Measurements from ENCODE around the gene PCIF1. TPM values are rescaled to one million over a fixed set of nuclear protein-coding genes. Genes with fewer than 3 reads are reported as not detected.
"Not testable (repeated sequence)": the region's sequence is repeated elsewhere in the genome, so short reads cannot be mapped to it uniquely, and the experiment has no call there.

PCIF1 gene
- total RNA-seq, 3 donors from 2014 or later, result 29.2 to 37.8 (median 35.1) TPM

DNA sequence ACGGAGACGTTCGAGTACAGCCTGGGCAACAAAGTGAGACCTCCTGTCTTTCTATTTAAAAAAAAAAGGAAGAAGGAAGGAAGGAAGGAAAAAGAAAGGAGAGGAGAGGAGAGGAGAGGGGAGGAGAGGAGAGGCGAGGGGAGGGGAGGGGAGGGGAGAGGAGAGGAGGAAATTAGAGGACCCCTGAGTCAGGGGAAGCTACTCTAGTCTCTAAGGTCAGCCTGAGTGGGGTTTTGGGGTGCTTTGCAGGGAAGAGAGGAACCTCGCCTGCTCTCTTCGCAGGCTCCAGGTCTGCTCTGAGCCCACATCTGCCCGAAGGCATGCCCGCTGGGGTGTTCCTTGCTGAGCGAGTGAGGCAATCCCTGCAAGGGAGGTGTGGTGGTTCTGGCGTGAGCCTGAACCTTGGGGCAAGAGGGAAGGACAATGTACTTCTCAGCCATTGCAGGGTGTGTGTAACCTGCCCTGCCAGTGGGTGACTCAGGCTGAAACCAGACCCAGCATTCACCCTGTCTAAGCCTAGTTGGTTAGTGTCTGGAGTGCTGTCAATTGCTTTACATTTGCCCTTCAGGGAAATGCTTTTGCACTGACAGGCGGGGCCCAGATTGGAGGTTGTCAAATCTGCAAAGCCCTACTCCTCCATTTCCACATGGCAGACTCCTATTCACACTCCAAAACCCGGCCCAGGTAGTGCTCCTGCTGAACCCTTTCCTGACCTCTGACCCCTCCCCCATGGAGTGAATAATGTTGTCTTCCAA lies 58.9 kb downstream of the PCIF1 start:
- intact Hi-C loops (cut with DNase I, micrococcal nuclease), result no loop called here
- Histone ChIP-seq H3K4me3 (no peak overlapping the region), H3K36me3 (ENCODE audit: low read depth) (no peaks in the 10 kb centered on the region), H3K9me3 (no peaks in the 10 kb centered on the region), H3K4me1 (ENCODE audit: low read depth) (no peaks in the 10 kb centered on the region)
- DNase-seq, result no peak
- TF ChIP-seq, protein P1, sequence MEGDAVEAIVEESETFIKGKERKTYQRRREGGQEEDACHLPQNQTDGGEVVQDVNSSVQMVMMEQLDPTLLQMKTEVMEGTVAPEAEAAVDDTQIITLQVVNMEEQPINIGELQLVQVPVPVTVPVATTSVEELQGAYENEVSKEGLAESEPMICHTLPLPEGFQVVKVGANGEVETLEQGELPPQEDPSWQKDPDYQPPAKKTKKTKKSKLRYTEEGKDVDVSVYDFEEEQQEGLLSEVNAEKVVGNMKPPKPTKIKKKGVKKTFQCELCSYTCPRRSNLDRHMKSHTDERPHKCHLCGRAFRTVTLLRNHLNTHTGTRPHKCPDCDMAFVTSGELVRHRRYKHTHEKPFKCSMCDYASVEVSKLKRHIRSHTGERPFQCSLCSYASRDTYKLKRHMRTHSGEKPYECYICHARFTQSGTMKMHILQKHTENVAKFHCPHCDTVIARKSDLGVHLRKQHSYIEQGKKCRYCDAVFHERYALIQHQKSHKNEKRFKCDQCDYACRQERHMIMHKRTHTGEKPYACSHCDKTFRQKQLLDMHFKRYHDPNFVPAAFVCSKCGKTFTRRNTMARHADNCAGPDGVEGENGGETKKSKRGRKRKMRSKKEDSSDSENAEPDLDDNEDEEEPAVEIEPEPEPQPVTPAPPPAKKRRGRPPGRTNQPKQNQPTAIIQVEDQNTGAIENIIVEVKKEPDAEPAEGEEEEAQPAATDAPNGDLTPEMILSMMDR (IDR thresholded peaks at IDR 0.05), result no peak
- ATAC-seq, result peak; percentile 97

DNA sequence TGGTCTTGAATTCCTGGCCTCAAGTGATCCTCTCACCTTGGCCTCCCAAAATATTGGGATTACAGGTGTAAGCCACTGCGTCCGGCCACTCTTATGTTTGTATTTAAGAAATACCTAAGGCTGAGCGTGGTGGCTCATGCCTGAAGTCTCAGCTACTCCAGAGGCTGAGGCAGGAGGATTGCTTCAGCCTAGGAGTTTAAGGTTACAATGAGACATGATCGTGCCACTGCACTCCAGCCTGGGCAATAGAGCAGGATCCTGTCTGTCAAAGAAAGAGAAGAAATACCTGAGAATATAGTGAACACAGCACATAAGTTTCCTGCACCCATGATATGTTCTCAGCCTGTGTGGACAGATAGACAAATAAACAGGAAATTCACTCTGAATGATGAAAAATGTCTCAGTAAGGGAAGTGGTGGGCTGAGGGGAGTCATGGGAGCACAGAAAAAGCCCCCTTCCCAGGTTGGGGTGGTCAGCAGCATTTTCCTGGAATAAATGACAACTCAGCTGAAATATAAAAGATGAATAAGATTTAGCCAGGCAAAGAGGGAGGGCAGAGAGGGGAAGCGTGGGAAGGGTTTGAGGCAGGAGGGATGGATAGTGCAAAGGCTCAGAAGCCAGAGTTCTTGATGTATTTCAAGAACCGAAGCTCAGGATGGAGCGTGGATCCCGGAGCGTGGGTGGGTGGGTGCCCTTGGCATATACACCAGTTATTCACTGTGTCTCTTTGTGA lies 60.4 kb downstream of the PCIF1 start:
- TF ChIP-seq, protein P1 (IDR thresholded peaks at IDR 0.05), result no peak
- no peaks in the 10 kb centered on the region for H3K36me3 ChIP-seq (ENCODE audit: low read depth)
- no peaks in the 10 kb centered on the region for H3K4me1 ChIP-seq (ENCODE audit: low read depth)
- H3K9me3 ChIP-seq, result no peaks in the 10 kb centered on the region
- H3K4me3 ChIP-seq, result no peak overlapping the region
- intact Hi-C loops (cut with DNase I, micrococcal nuclease), result no loop called here
- DNase-seq (no peak), ATAC-seq (no peak)

DNA sequence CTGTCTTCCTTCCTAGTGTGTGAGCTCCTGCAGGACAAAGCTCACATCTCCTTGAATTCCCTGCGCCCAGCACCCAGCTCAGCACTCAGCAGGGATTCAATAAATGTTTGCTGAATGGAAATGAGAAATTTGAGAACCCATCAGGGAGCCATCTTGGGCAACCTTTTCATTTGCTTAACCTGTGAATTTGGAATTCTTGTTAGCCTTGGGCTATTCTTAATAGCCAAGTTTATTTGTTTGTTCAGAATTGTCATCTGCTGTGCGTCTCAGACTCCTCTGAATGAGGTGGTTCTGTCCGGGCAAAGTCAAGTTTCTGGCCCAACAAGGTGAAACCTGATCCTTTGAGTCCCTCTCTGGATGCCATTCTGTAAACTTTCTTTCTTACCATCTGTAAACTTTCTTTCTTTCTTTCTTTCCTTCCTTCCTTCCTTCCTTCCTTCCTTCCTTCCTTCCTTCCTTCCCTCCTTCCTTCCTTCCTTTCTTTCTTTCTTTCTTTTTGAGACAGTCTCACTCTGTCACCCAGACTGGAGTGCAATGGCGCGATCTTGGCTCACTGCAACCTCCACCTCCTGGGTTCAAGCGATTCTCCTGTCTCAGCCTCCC lies 61.1 kb downstream of the PCIF1 start:
- H3K4me3 ChIP-seq; H3K36me3 ChIP-seq (ENCODE audit: low read depth); DNase-seq; H3K9me3 ChIP-seq; intact Hi-C loops (cut with DNase I, micrococcal nuclease); H3K4me1 ChIP-seq (ENCODE audit: low read depth); ATAC-seq: not testable (repeated sequence)

DNA sequence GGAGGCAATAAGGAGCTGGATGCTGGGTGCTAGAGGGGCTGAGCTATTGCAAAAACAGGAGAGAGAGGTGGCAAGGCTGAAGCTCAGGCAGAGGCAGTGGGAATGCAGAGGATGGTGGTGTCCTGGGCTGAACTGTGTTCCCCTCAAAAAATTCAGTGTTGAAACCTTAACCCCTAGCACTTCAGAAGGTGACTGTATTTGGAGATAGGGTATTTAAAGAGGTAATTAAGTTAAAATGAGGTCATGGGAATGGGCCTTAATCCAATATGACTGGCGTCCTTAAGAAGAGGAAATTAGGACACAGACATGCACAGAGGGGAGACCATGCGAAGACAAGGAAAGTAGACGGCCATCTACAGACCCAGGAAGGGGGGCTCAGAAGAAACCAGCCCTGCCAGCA lies 62.7 kb downstream of the PCIF1 start:
- TF ChIP-seq, protein P1 (IDR thresholded peaks at IDR 0.05), result no peak
- DNase-seq, result no peak
- intact Hi-C loops (cut with DNase I, micrococcal nuclease), result no loop called here

More for the DNA sequence above, 62.7 kb downstream of the PCIF1 start:
- Histone ChIP-seq H3K4me3 (no peak overlapping the region), H3K9me3 (no peaks in the 10 kb centered on the region), H3K4me1 (ENCODE audit: low read depth) (no peaks in the 10 kb centered on the region), H3K36me3 (ENCODE audit: low read depth) (no peaks in the 10 kb centered on the region)
- no peak for ATAC-seq

Other genes with a start within 250 kb of the PCIF1 start
- not detected for gene WFDC13, start 232.6 kb upstream of the PCIF1 start, total RNA-seq
- gene WFDC10B, start 229.7 kb upstream of the PCIF1 start, total RNA-seq, result under 1 TPM in 1 of 3 donors, not detected in 2; 0.73 TPM
- gene SPINT4, start 212.3 kb upstream of the PCIF1 start, total RNA-seq, result not detected
- gene WFDC3, start 142.8 kb upstream of the PCIF1 start, total RNA-seq, result 1 to 10 TPM; 3.2 to 7.9 (median 5.1) TPM
- gene DNTTIP1, start 142.7 kb upstream of the PCIF1 start, total RNA-seq, result 10 to 100 TPM; 32.7 to 59.5 (median 36.3) TPM
- gene UBE2C, start 122.0 kb upstream of the PCIF1 start, total RNA-seq, result 10 to 100 TPM in 1 of 3 donors, 1 to 10 TPM in 2; 4.7 to 41.1 (median 8.7) TPM
- gene TNNC2, start 107.4 kb upstream of the PCIF1 start, total RNA-seq, result 1 to 10 TPM; 2.1 to 5.4 (median 3.1) TPM
- 10 to 100 TPM; 13.8 to 31.5 (median 14.0) TPM for gene SNX21, start 100.9 kb upstream of the PCIF1 start, total RNA-seq
- gene ACOT8, start 77.3 kb upstream of the PCIF1 start, total RNA-seq, result 10 to 100 TPM; 31.1 to 61.0 (median 32.9) TPM
- 1 to 10 TPM; 3.3 to 7.4 (median 5.7) TPM for gene ZSWIM3, start 77.1 kb upstream of the PCIF1 start, total RNA-seq
- 10 to 100 TPM; 11.3 to 12.6 (median 12.4) TPM for gene ZSWIM1, start 53.5 kb upstream of the PCIF1 start, total RNA-seq
- gene SPATA25, start 47.1 kb upstream of the PCIF1 start, total RNA-seq, result 1 to 10 TPM; 3.9 to 6.0 (median 4.1) TPM
- gene NEURL2, start 43.5 kb upstream of the PCIF1 start, total RNA-seq, result 1 to 10 TPM; 4.2 to 9.1 (median 8.5) TPM
- gene CTSA, start 43.3 kb upstream of the PCIF1 start, total RNA-seq, result 100 to 1,000 TPM; 292 to 542 (median 436) TPM
- gene PLTP, start 22.5 kb upstream of the PCIF1 start, total RNA-seq, result 100 to 1,000 TPM in 2 of 3 donors, 10 to 100 TPM in 1; 15.0 to 141 (median 111) TPM
- gene ZNF335, start 37.5 kb downstream of the PCIF1 start, total RNA-seq, result 10 to 100 TPM; 19.1 to 22.7 (median 20.1) TPM
- gene MMP9, start 74.2 kb downstream of the PCIF1 start, total RNA-seq, result 1 to 10 TPM in 2 of 3 donors, under 1 TPM in 1; 0.52 to 6.7 (median 1.2) TPM
- 1 to 10 TPM in 1 of 3 donors, not detected in 2; 2.5 TPM for gene SLC12A5, start 94.5 kb downstream of the PCIF1 start, total RNA-seq
- gene NCOA5, start 155.3 kb downstream of the PCIF1 start, total RNA-seq, result 10 to 100 TPM; 23.7 to 36.6 (median 24.2) TPM
- gene CD40, start 183.6 kb downstream of the PCIF1 start, total RNA-seq, result 1 to 10 TPM; 2.8 to 10.0 (median 6.0) TPM